PC-9 (cell line): ENCODE results near the gene DENND1A. TPM values are rescaled to one million over a fixed set of nuclear protein-coding genes. Genes with fewer than 3 reads are reported as not detected.

ENCODE experiments used
- BruUV-seq: library from RNA; stranded (reverse); fragments of 400-500 nt; replicated peaks from 2 replicates; lab custom pipeline; 2021; lab: Mats Ljungman, UMichigan
- CTCF ChIA-PET: fragments of 300-600 bp; sonication (Branson Sonifier 250); formaldehyde crosslinking; loops from one replicate; lab custom pipeline; 2022; ENCODE audit warnings: antibody characterized with exemption; lab: Charles Lee
- POLR2A ChIA-PET: fragments of 300-600 bp; sonication (Branson Sonifier 250); formaldehyde crosslinking; loops from one replicate; lab custom pipeline; 2022; ENCODE audit warnings: antibody characterized with exemption; ENCODE audit not compliant: unreplicated experiment; lab: Charles Lee
- DNase-seq, 2 experiments: peaks; one replicate each; pipeline versions ENCODE4 v3.0.0 to v3.0.0-alpha.2; 2015 to 2022; ENCODE audit warnings: mixed read lengths in 1 of 2
- H2AFZ ChIP-seq: fragments of 200-600 bp; sonication (generic); 2 replicates; pipeline ENCODE4 v1.8.1; 2017; ENCODE audit warnings: antibody characterized with exemption
- H3F3A ChIP-seq: fragments of 200-600 bp; sonication (generic); 2 replicates; pipeline ENCODE4 v1.8.1; 2017; ENCODE audit warnings: antibody characterized with exemption, mild to moderate bottlenecking, low read depth; ENCODE audit not compliant: insufficient read depth
- H3K27ac ChIP-seq: fragments of 200-600 bp; sonication (generic); 2 replicates; pipeline ENCODE4 v1.6.1; 2016; ENCODE audit warnings: mixed run types
- H3K27me3 ChIP-seq: fragments of 200-600 bp; sonication (generic); 2 replicates; pipeline ENCODE4 v1.6.1; 2016; ENCODE audit warnings: low read depth, mixed run types; ENCODE audit not compliant: insufficient read depth
- H3K36me3 ChIP-seq: fragments of 200-600 bp; sonication (generic); 2 replicates; pipeline ENCODE4 v1.6.1; 2016; ENCODE audit warnings: low read depth, mixed run types
- H3K4me1 ChIP-seq: fragments of 200-600 bp; sonication (generic); replicated peaks from 2 replicates; pipeline ENCODE4 v1.6.1; 2016; ENCODE audit warnings: mixed run types; ENCODE audit not compliant: insufficient read depth
- H3K4me2 ChIP-seq: fragments of 200-600 bp; sonication (generic); 2 replicates; pipeline ENCODE4 v1.6.1; 2017; ENCODE audit warnings: mixed run types
- H3K4me3 ChIP-seq: fragments of 200-600 bp; sonication (generic); 2 replicates; pipeline ENCODE4 v1.6.1; 2016; ENCODE audit warnings: mixed run types
- H3K79me2 ChIP-seq: fragments of 200-600 bp; sonication (generic); 2 replicates; pipeline ENCODE4 v1.6.1; 2017; ENCODE audit warnings: low read depth, mixed run types
- H3K9me2 ChIP-seq: fragments of 200-600 bp; sonication (generic); 2 replicates; pipeline ENCODE4 v1.8.1; 2017; ENCODE audit warnings: mild to moderate bottlenecking; ENCODE audit not compliant: insufficient read depth
- H3K9me3 ChIP-seq: fragments of 200-600 bp; sonication (generic); 2 replicates; pipeline ENCODE4 v1.8.1; 2016; ENCODE audit warnings: low read depth; ENCODE audit not compliant: insufficient read depth
- H4K20me1 ChIP-seq: fragments of 200-600 bp; sonication (generic); 2 replicates; pipeline ENCODE4 v1.8.1; 2017; ENCODE audit not compliant: insufficient read depth
- EZH2 ChIP-seq: fragments of 200-600 bp; sonication (generic); IDR thresholded peaks from 2 replicates; pipeline ENCODE4 v1.8.0; 2017; ENCODE audit warnings: antibody characterized with exemption, low read depth
- intact Hi-C: fragments of 100-400 bp; cut with micrococcal nuclease; formaldehyde crosslinking; loops from one replicate; pipeline ENCODE4 v1.10.0; 2022; ENCODE audit not compliant: unreplicated experiment
- total RNA-seq: library from RNA; stranded (reverse); gene quantifications from 2 replicates; pipeline ENCODE4 v1.2.3, GENCODE V29; 2021
- TF ChIP-seq, protein P1 (sequence below): fragments of 200-600 bp; sonication (generic); conservative IDR thresholded peaks from 2 replicates; pipeline ENCODE4 v1.6.1; 2017; ENCODE audit warnings: mixed run types, antibody characterized with exemption, mild to moderate bottlenecking, moderate library complexity

DENND1A gene
- total RNA-seq, 1 experiment from 2014 or later = 37.7 TPM

DNA sequence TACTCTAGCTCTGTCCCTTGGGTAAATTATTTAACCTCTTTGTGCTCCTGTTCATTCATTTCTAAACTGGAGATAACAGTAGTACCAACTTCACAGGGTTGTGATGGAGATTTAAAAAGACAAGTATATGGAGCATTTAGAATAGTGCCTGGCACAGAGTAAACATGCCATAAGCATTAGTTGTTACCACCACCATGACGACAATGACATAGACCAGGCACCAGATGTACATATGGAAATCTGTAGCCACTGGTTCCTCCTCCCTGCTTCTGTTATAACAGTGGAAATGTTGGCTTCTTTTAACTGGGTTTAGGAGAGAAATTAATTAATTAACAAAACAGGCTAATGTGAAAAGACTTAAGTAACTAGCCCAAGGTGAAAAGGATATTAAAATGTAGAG, 217.5 kb downstream of the DENND1A start:
- Histone ChIP-seq H3K4me2 (no peak overlapping the region), H4K20me1 (no peaks in the 10 kb centered on the region), H3K79me2 (no peaks in the 10 kb centered on the region), H2AFZ (no peak overlapping the region), H3K36me3 (no peaks in the 10 kb centered on the region), H3K9me2 (no peaks in the 10 kb centered on the region), H3F3A (no peaks in the 10 kb centered on the region), H3K27ac (no peak overlapping the region), H3K27me3 (no peaks in the 10 kb centered on the region), H3K4me3 (no peak overlapping the region), H3K4me1 (no peaks in the 10 kb centered on the region), H3K9me3 (no peaks in the 10 kb centered on the region)
- no TSS peak for BruUV-seq
- ChIA-PET CTCF (no interaction called here), POLR2A (no interaction called here)
- no peak for DNase-seq
- TF ChIP-seq EZH2 = no peak
- TF ChIP-seq, protein P1, sequence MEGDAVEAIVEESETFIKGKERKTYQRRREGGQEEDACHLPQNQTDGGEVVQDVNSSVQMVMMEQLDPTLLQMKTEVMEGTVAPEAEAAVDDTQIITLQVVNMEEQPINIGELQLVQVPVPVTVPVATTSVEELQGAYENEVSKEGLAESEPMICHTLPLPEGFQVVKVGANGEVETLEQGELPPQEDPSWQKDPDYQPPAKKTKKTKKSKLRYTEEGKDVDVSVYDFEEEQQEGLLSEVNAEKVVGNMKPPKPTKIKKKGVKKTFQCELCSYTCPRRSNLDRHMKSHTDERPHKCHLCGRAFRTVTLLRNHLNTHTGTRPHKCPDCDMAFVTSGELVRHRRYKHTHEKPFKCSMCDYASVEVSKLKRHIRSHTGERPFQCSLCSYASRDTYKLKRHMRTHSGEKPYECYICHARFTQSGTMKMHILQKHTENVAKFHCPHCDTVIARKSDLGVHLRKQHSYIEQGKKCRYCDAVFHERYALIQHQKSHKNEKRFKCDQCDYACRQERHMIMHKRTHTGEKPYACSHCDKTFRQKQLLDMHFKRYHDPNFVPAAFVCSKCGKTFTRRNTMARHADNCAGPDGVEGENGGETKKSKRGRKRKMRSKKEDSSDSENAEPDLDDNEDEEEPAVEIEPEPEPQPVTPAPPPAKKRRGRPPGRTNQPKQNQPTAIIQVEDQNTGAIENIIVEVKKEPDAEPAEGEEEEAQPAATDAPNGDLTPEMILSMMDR = no peak
- intact Hi-C loops = no loop called here

DNA sequence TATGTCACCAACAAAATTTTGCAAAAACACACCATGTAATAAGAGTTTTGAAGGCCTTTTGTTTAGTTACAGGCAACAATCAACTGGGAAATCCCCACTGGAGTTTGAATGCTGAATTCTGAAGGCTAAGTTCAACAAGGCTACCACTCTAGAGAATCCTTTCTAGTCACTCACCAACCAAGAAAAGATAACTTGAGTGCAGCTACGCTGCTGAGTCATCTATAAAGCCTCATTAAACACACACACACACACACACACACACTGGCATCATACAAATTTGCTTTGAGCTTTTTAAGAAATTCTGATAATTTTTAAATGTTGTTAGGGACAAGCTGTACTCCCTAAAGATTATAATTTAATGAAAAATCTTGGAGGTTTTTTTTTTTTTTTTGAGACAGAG, 219.6 kb downstream of the DENND1A start:
- Histone ChIP-seq H3F3A (no peaks in the 10 kb centered on the region), H3K9me2 (no peaks in the 10 kb centered on the region), H3K4me1 (no peaks in the 10 kb centered on the region), H3K27ac (no peak overlapping the region), H3K27me3 (no peaks in the 10 kb centered on the region), H3K4me3 (no peak overlapping the region), H4K20me1 (no peaks in the 10 kb centered on the region), H3K79me2 (no peaks in the 10 kb centered on the region), H3K36me3 (no peaks in the 10 kb centered on the region), H3K4me2 (no peak overlapping the region), H3K9me3 (no peaks in the 10 kb centered on the region), H2AFZ (no peak overlapping the region)
- DNase-seq = no peak
- intact Hi-C loops = no loop called here
- TF ChIP-seq, protein P1 = no peak
- no peak for TF ChIP-seq EZH2
- ChIA-PET POLR2A (no interaction called here), CTCF (no interaction called here)
- no TSS peak for BruUV-seq

DNA sequence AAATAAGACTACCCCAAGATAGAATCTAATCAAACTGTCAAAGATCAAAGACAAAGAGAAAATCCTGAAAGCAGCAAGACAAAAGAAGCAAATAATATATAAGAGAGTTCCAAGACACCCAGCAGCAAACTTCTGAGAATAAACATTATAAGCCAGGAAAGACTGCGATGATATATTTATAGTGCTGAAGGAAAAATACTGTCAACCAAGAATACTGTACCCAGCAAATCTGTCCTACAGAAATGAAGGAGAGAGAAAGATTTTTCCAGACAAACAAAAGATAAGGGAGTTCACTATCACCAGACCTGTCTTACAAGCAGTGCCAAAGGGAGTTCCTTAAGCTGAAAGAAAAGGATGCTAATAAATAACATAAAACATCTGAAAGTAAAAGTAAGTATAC, 227.4 kb downstream of the DENND1A start:
- peaks cover 8% of the 10 kb centered on the region; the same call in 1 of the 2 replicates for H3K9me3 ChIP-seq
- H3K9me2 ChIP-seq = no peaks in the 10 kb centered on the region
- intact Hi-C loops = no loop called here
- no peaks in the 10 kb centered on the region for H3K4me1 ChIP-seq
- TF ChIP-seq, protein P1 = no peak
- TF ChIP-seq EZH2 = no peak
- CTCF ChIA-PET = no interaction called here
- no TSS peak for BruUV-seq
- POLR2A ChIA-PET = no interaction called here
- H2AFZ ChIP-seq = no peak overlapping the region
- no peak overlapping the region for H3K4me2 ChIP-seq
- no peaks in the 10 kb centered on the region for H3K79me2 ChIP-seq
- H3K27me3 ChIP-seq = no peaks in the 10 kb centered on the region
- no peaks in the 10 kb centered on the region for H3K36me3 ChIP-seq
- no peak for DNase-seq
- H3K27ac ChIP-seq = no peak overlapping the region
- no peak overlapping the region for H3K4me3 ChIP-seq
- H4K20me1 ChIP-seq = no peaks in the 10 kb centered on the region
- no peaks in the 10 kb centered on the region for H3F3A ChIP-seq
